GM23338 (cell line): Measurements from ENCODE around the gene SYNE4. TPM values are rescaled to one million over a fixed set of nuclear protein-coding genes. Genes with fewer than 3 reads are reported as not detected.

ENCODE experiments used
- ATAC-seq: fragments of 200-7000 bp; cut with Tn5 transposase; 3 replicates; pipeline ENCODE4 v1.9.1; 2020
- DNase-seq: peaks from one replicate; pipeline ENCODE4 v3.0.0-alpha.2; 2015; ENCODE audit warnings: low spot score
- H2AFZ ChIP-seq: fragments of 200-600 bp; sonication (generic); 2 replicates; pipeline ENCODE4 v1.8.0; 2016; ENCODE audit warnings: antibody characterized with exemption, mild to moderate bottlenecking, moderate library complexity
- H3F3A ChIP-seq: fragments of 200-600 bp; sonication (generic); replicated peaks from 2 replicates; pipeline ENCODE4 v1.8.0; 2017; ENCODE audit warnings: antibody characterized with exemption, mixed run types, low read depth
- H3K27ac ChIP-seq: fragments of 200-600 bp; sonication (generic); 2 replicates; pipeline ENCODE4 v1.6.1; 2016; ENCODE audit warnings: low read depth
- H3K27me3 ChIP-seq: fragments of 200-600 bp; sonication (generic); 2 replicates; pipeline ENCODE4 v1.8.0; 2016; ENCODE audit warnings: mild to moderate bottlenecking, mixed run types, moderate library complexity; ENCODE audit not compliant: insufficient read depth
- H3K36me3 ChIP-seq: fragments of 200-600 bp; sonication (generic); 2 replicates; pipeline ENCODE4 v1.8.0; 2016; ENCODE audit warnings: mild to moderate bottlenecking; ENCODE audit not compliant: insufficient read depth
- H3K4me1 ChIP-seq: fragments of 200-600 bp; sonication (generic); 2 replicates; pipeline ENCODE4 v1.8.0; 2016; ENCODE audit warnings: mild to moderate bottlenecking, moderate library complexity; ENCODE audit not compliant: insufficient read depth
- H3K4me2 ChIP-seq: fragments of 200-600 bp; sonication (generic); 2 replicates; pipeline ENCODE4 v1.7.1; 2017; ENCODE audit warnings: mixed run types
- H3K4me3 ChIP-seq: fragments of 200-600 bp; sonication (generic); 2 replicates; pipeline ENCODE4 v1.6.1; 2016; ENCODE audit warnings: mixed run types
- H3K79me2 ChIP-seq: fragments of 200-600 bp; sonication (generic); replicated peaks from 2 replicates; pipeline ENCODE4 v1.8.0; 2017; ENCODE audit warnings: mild to moderate bottlenecking; ENCODE audit not compliant: insufficient read depth
- H3K9me2 ChIP-seq: fragments of 200-600 bp; sonication (generic); 2 replicates; pipeline ENCODE4 v1.8.0; 2017; ENCODE audit not compliant: insufficient read depth
- H4K20me1 ChIP-seq: fragments of 200-600 bp; sonication (generic); replicated peaks from 2 replicates; pipeline ENCODE4 v1.8.0; 2017; ENCODE audit warnings: mild to moderate bottlenecking; ENCODE audit not compliant: insufficient read depth
- H3K27ac Mint-ChIP-seq: 2 replicates; pipeline ENCODE4 v1.8.0; 2020; ENCODE audit warnings: inconsistent platforms, mild to moderate bottlenecking, moderate library complexity, mixed read lengths
- H3K27me3 Mint-ChIP-seq: 3 replicates; pipeline ENCODE4 v1.8.0; 2022; ENCODE audit warnings: low read depth, mild to moderate bottlenecking, moderate library complexity, mixed read lengths, inconsistent platforms; ENCODE audit not compliant: insufficient read depth, poor library complexity
- H3K36me3 Mint-ChIP-seq: 3 replicates; pipeline ENCODE4 v1.8.0; 2021; ENCODE audit warnings: low read depth, mild to moderate bottlenecking, inconsistent platforms, moderate library complexity, mixed read lengths
- H3K4me1 Mint-ChIP-seq: 3 replicates; pipeline ENCODE4 v1.8.0; 2020; ENCODE audit warnings: mild to moderate bottlenecking, inconsistent platforms, mixed read lengths
- H3K4me3 Mint-ChIP-seq: 3 replicates; pipeline ENCODE4 v1.8.0; 2021; ENCODE audit warnings: moderate library complexity, mild to moderate bottlenecking, inconsistent platforms, mixed read lengths
- H3K9me3 Mint-ChIP-seq: 3 replicates; pipeline ENCODE4 v1.8.0; 2020; ENCODE audit warnings: moderate library complexity, mild to moderate bottlenecking, inconsistent platforms, mixed read lengths
- CTCF ChIP-seq, 2 experiments: fragments of 200-600 bp in 1 of 2; sonication (generic) in 1 of 2; conservative IDR thresholded peaks; 2 replicates each; pipeline versions ENCODE4 v1.5.1 to v1.6.1; 2016 to 2017; ENCODE audit warnings: antibody characterized with exemption in 2 of 2, low read depth in 2 of 2, mild to moderate bottlenecking in 2 of 2, moderate library complexity in 1 of 2
- ETS1 ChIP-seq: IDR thresholded peaks from 2 replicates; pipeline ENCODE4 v1.6.1; 2016; ENCODE audit warnings: antibody characterized with exemption
- EZH2 ChIP-seq: fragments of 200-600 bp; sonication (generic); IDR thresholded peaks from one replicate; pipeline ENCODE4 v1.8.0; 2017; ENCODE audit warnings: antibody characterized with exemption, mild to moderate bottlenecking, low read depth; ENCODE audit not compliant: unreplicated experiment
- EZH2phosphoT487 ChIP-seq: fragments of 200-600 bp; sonication (generic); IDR thresholded peaks from one replicate; pipeline ENCODE4 v1.8.1; 2018; ENCODE audit warnings: antibody characterized with exemption; ENCODE audit not compliant: unreplicated experiment
- JUNB ChIP-seq: IDR thresholded peaks from one replicate; pipeline ENCODE4 v1.6.1; 2016; ENCODE audit warnings: antibody characterized with exemption; ENCODE audit not compliant: unreplicated experiment
- POLR2AphosphoS5 ChIP-seq: IDR thresholded peaks from 2 replicates; pipeline ENCODE4 v1.6.1; 2016; ENCODE audit warnings: antibody characterized with exemption, low read depth
- REST ChIP-seq: IDR thresholded peaks from one replicate; pipeline ENCODE4 v1.6.1; 2018; ENCODE audit warnings: antibody characterized with exemption; ENCODE audit not compliant: unreplicated experiment
- ZNF114 ChIP-seq: fragments of 250-450 bp; sonication (Bioruptor Pico); IDR thresholded peaks from 2 replicates; pipeline ENCODE4 v1.5.0; 2020; ENCODE audit warnings: mild to moderate bottlenecking, moderate library complexity
- polyA plus RNA-seq: library from polyadenylated mRNA; unstranded; fragments of >200 nt; fragmentation: Nextera tagmentation; extraction: Ambion mirVana; gene quantifications from 2 replicates; pipeline ENCODE4 v1.2.1, GENCODE V29; 2016
- total RNA-seq: library from RNA; depleted of rRNA; stranded (reverse); fragments of >200 nt; shearing (Covaris generic); gene quantifications from 2 replicates; pipeline ENCODE4 v1.2.3, GENCODE V29; 2014

SYNE4 gene
- total and polyA plus RNA-seq, 2 experiments from 2014 or later, result 26.1 to 49.8 TPM

- no peaks in the 10 kb centered on the region for H4K20me1 ChIP-seq
- H3K27me3 ChIP-seq, result no peaks in the 10 kb centered on the region
- peak overlapping the region; percentile 91 for H3K4me2 ChIP-seq
- TF ChIP-seq EZH2 (no peak), REST (no peak), POLR2AphosphoS5 (no peak), ETS1 (no peak), JUNB (no peak), ZNF114 (CRISPR knock-in tag) (no peak), EZH2phosphoT487 (no peak)
- peak overlapping the region; percentile 81 for H3K4me3 ChIP-seq
- H3K4me1 ChIP-seq, result peaks cover 20% of the 10 kb centered on the region; the same call in 1 of the 2 replicates
- no peak overlapping the region for H3K27ac ChIP-seq
- DNase-seq, result no peak
- Mint-ChIP-seq H3K36me3 (peaks cover 15% of the 10 kb centered on the region; the same call in 2 of the 3 replicates), H3K9me3 (no peaks in the 10 kb centered on the region), H3K27ac (peak overlapping the region; percentile 95), H3K4me3 (peak overlapping the region; percentile 97), H3K27me3 (peaks cover 19% of the 10 kb centered on the region), H3K4me1 (peaks cover 33% of the 10 kb centered on the region)
- no peaks in the 10 kb centered on the region for H3K36me3 ChIP-seq
- H3F3A ChIP-seq, result no peaks in the 10 kb centered on the region
- H3K79me2 ChIP-seq, result peaks cover 9% of the 10 kb centered on the region
- ATAC-seq, result no peak
- no peaks in the 10 kb centered on the region for H3K9me2 ChIP-seq
- H2AFZ ChIP-seq, result peak overlapping the region; percentile 87
Observed at GRCh38 chr19:36013280-36014011, 4.8 kb upstream of the SYNE4 start.

GRCh38 chr19:36010402-36010801 is 1.8 kb upstream of the SYNE4 start:
- Histone ChIP-seq H3K4me2 (no peak overlapping the region), H3K4me1 (peaks cover 25% of the 10 kb centered on the region; the same call in 1 of the 2 replicates), H3F3A (no peaks in the 10 kb centered on the region), H3K36me3 (0 out of 2 replicates have a peak, but pooled peaks cover under 1% of the 10 kb centered on the region), H3K27ac (no peak overlapping the region), H3K4me3 (no peak overlapping the region), H3K79me2 (peaks cover 9% of the 10 kb centered on the region), H4K20me1 (no peaks in the 10 kb centered on the region; the same call in 1 of the 2 replicates), H3K27me3 (no peaks in the 10 kb centered on the region), H2AFZ (no peak overlapping the region), H3K9me2 (no peaks in the 10 kb centered on the region)
- H3K9me3 Mint-ChIP-seq, result no peaks in the 10 kb centered on the region; the same call in 2 of the 3 replicates
- peaks cover 11% of the 10 kb centered on the region for H3K36me3 Mint-ChIP-seq
- no peak overlapping the region for H3K27ac Mint-ChIP-seq
- peak overlapping the region; percentile 77; the same call in 1 of the 3 replicates for H3K4me3 Mint-ChIP-seq
- peaks cover 24% of the 10 kb centered on the region for H3K27me3 Mint-ChIP-seq
- TF ChIP-seq ZNF114 (CRISPR knock-in tag), result no peak
- no peak for TF ChIP-seq EZH2
- no peak for TF ChIP-seq POLR2AphosphoS5
- TF ChIP-seq CTCF (conservative IDR thresholded peaks at IDR 0.05; ENCODE audit: low read depth in 2 of 2), result no peak
- peaks cover 34% of the 10 kb centered on the region for H3K4me1 Mint-ChIP-seq
- no peak for DNase-seq
- ATAC-seq, result no peak
